BE2C (cell line): Measurements from ENCODE around the gene TTF1.
A peak's percentile ranks its signal among the peaks of the same experiment; 100 is the strongest.

Experiments used
- DNase-seq: peaks from one replicate; pipeline ENCODE4 v3.0.0-alpha.2; 2020
- H3K27me3 ChIP-seq: fragments of 250-450 bp; sonication (Bioruptor Pico); 2 replicates; pipeline ENCODE4 v1.5.1; 2020; ENCODE audit warnings: mild to moderate bottlenecking
- H3K36me3 ChIP-seq: fragments of 250-450 bp; sonication (Bioruptor Pico); 2 replicates; pipeline ENCODE4 v1.5.1; 2020; ENCODE audit warnings: mild to moderate bottlenecking
- H3K4me1 ChIP-seq: fragments of 250-450 bp; sonication (Bioruptor Pico); 2 replicates; pipeline ENCODE4 v1.5.1; 2020
- H3K4me3 ChIP-seq: 2 replicates; pipeline ENCODE4 v1.5.1; 2011; ENCODE audit warnings: low read depth, low read length
- H3K9me3 ChIP-seq: fragments of 250-450 bp; sonication (Bioruptor Pico); 2 replicates; pipeline ENCODE4 v1.5.1; 2020
- CTCF ChIP-seq: IDR thresholded peaks from 2 replicates; pipeline ENCODE4 v1.5.1; 2012; ENCODE audit warnings: mild to moderate bottlenecking, low read depth, low read length

The TTF1 gene

GRCh38 chr9:132366481-132366880 lies 40.2 kb downstream of the TTF1 start:
- H3K27me3 ChIP-seq = no peaks in the 10 kb centered on the region
- no peak for DNase-seq
- no peak overlapping the region for H3K4me3 ChIP-seq
- H3K36me3 ChIP-seq = no peaks in the 10 kb centered on the region
- no peaks in the 10 kb centered on the region for H3K4me1 ChIP-seq
- H3K9me3 ChIP-seq = no peaks in the 10 kb centered on the region
- no peak for TF ChIP-seq CTCF

- Histone ChIP-seq H3K4me1 (no peaks in the 10 kb centered on the region), H3K27me3 (no peaks in the 10 kb centered on the region), H3K36me3 (no peaks in the 10 kb centered on the region), H3K9me3 (no peaks in the 10 kb centered on the region), H3K4me3 (no peak overlapping the region)
- no peak for DNase-seq
- no peak for TF ChIP-seq CTCF
Observed at GRCh38 chr9:132365986-132366385, 40.7 kb downstream of the TTF1 start.

DNA sequence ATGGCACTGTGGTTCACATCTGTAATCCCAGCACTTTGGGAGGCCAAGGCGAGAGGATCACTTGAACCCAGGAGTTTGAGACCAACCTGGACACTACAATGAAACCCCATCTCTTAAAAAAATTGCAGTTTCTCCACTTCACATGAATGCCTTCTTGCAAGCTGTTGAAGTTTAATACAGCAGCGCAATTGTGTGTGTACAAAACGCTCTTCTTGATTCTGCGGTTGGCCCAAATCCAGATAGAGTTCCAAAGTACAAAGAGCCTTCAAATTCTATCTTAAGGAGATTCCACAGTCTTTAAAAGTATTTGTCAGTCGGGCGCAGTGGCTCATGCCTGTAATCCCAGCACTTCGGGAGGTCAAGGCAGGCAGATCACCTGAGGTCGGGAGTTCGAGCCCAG lies 42.6 kb downstream of the TTF1 start:
- no peaks in the 10 kb centered on the region for H3K27me3 ChIP-seq
- H3K4me3 ChIP-seq = no peak overlapping the region
- no peaks in the 10 kb centered on the region for H3K9me3 ChIP-seq
- no peak for TF ChIP-seq CTCF
- no peak for DNase-seq
- H3K4me1 ChIP-seq = no peaks in the 10 kb centered on the region
- H3K36me3 ChIP-seq = no peaks in the 10 kb centered on the region

- no peak for DNase-seq
- Histone ChIP-seq H3K4me3 (no peak overlapping the region), H3K27me3 (no peaks in the 10 kb centered on the region), H3K4me1 (no peaks in the 10 kb centered on the region), H3K9me3 (no peaks in the 10 kb centered on the region), H3K36me3 (peaks cover 6% of the 10 kb centered on the region)
- no peak for TF ChIP-seq CTCF
Observed at GRCh38 chr9:132357764-132358163, 48.9 kb downstream of the TTF1 start.

GRCh38 chr9:132356324-132356924 lies 50.2 kb downstream of the TTF1 start:
- DNase-seq = no peak
- Histone ChIP-seq H3K4me3 (no peak overlapping the region), H3K4me1 (no peaks in the 10 kb centered on the region), H3K9me3 (no peaks in the 10 kb centered on the region), H3K36me3 (peaks cover 14% of the 10 kb centered on the region), H3K27me3 (no peaks in the 10 kb centered on the region)
- no peak for TF ChIP-seq CTCF

DNA sequence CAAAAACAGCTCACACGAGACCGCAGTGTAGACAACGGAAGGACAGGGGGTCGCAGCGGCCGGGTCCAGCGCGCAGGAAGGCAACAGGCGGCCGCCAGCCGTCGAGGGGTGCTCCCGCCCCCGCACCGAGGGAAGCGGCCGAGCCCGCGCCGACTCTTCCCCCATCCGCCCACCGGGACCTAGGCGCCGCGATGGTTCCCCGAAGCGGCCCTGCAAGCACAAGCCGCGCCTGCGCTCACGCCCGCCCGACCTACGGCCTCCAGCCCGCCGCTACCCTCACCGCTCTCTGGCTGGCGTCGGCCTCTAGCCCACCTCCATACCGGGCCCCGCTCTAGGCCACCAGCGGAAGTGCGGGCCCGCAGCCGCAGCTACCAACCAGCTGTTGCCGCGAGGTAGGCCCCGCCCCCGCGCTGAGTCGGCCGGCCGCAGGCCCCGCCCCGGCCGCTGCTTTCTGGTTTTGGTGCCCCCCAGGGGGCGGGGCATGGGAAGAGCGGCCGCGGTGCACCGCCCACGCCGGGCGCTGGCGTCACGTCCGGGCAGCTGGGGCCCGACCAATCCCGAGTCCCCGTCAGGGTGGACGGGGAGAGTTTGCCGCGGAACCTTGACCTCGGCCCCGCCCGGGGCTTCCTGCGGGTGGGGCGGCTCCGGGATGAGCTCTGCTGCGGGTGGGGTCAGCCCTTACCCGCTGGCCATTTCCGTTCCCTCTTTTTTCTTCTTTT lies 51.8 kb downstream of the TTF1 start, which contains the start of gene SETX:
SETX (minus strand) TSS at position 350 of the 719 bp plus-strand sequence. CDS start 5,558 bp downstream, outside the sequence.
- DNase-seq = peak; percentile 99
- Histone ChIP-seq H3K36me3 (peaks cover 28% of the 10 kb centered on the region), H3K4me3 (peak within 1 kb of the TSS; percentile 92), H3K27me3 (no peaks in the 10 kb centered on the region), H3K4me1 (peaks cover 4% of the 10 kb centered on the region; the same call in 1 of the 2 replicates), H3K9me3 (no peaks in the 10 kb centered on the region)
- no peak for TF ChIP-seq CTCF
